ENCODE results near the gene SND1.

Gene SND1

DNA sequence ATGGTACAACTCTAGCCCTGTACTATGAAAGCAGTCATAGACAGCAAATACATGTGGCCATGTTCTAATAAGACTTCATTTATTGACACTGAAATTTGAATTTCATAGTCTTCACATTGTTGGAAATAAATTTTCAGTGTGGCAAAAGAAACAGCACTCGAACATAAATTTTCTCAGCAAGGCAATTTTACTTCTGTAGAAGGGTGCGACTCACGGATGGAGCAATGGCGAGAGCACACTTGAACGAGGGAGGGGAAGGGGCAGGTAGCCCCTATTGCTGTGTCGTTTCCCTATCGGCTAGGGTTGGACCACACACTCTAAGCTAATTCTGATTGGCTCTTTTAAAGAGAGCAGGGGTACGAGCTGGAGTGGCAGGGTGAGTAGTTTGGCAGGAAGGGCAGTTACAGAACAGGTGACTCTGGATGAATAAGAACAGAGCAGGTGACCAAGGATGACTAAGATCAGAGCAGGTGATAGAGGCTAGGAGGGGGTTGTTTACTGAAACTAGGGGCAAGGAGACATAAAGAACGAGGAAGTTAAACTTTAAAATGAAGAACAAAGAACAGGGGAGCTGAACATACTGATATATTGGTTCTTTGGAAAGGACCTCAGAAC is 327.2 kb downstream of the SND1 start:
- no peak for DNase-seq

DNA sequence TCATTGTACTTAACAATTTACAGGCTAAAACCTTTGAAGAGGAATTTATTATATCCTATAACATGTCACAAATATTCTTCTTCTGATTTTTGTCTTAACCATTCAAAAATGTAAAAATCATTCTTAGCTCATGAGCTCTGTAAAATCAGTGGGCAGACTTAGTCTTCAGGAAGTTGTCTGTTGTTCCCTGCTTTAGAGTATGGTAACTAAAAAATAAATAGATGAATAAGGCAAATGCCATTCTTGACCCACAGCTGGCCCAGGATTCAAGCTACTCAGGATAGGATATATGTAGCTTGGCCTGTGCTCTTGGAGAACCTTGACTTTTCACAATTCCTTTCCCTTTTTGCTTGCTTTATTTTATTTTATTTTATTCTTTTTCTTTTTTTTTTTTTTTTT is 327.7 kb downstream of the SND1 start:
- no peak for DNase-seq

DNA sequence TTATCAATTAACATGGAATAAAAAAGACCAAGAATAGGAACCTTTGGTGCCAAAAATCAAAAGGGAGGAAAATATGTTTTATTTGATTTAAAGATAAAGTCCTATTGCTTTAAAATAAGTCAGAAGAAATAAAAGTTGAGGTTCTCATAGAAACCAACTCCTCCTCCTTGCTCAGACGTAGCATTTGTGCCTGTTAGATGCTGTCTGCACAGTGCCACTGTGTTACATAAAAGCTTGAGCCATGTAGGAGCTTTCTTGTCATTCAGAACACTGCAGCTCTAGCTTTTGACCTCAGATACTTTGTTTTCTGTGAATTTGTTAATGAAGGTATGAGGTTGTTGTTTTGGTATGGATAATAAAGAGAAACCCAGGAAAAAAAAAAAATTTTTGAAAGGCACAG is 328.9 kb downstream of the SND1 start:
- DNase-seq = no peak

DNA sequence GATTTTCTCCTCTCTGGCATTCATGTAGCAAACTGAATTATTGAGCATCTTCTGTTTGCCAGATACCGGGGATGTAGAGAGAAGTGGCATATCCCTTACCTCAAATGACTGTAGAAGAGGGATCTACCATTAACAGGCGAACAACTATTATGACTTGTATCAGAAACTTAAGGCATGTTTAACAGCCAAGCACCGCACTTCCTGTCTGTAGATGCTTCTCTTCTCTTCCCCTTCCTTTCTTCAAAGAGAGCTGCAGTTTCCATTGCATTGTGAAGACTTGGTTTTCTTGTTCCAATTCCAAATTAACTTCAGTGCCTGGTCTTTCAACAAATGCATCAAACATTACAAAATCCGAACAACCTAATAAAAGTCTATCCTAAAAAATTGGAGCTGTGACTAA is 330.0 kb downstream of the SND1 start:
- DNase-seq = no peak

DNA sequence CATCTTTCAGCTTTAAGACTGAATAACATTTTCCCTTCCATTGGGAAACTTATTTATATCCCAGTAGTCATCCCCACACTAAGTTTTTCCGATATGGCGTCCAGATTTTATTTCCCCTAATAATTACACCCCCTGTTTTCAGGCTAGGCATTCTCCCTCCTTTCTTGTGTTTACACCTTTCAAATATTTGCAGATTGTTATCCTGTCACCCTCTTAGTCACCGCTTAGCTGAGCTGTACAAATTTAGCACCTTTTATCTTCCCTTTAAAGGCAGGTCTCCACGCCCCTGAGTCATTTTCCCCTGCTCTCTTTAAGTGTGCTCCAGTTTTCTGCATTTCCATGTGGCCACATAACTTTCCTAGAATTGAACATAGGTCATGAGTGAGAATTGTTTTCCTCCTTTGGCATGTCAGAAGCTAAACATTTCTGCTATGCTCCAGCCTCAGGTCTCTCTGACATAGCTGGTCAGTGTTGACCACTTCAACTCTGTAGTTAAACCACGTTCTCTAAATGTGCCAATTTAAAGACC is 331.9 kb downstream of the SND1 start:
- DNase-seq = no peak

DNA sequence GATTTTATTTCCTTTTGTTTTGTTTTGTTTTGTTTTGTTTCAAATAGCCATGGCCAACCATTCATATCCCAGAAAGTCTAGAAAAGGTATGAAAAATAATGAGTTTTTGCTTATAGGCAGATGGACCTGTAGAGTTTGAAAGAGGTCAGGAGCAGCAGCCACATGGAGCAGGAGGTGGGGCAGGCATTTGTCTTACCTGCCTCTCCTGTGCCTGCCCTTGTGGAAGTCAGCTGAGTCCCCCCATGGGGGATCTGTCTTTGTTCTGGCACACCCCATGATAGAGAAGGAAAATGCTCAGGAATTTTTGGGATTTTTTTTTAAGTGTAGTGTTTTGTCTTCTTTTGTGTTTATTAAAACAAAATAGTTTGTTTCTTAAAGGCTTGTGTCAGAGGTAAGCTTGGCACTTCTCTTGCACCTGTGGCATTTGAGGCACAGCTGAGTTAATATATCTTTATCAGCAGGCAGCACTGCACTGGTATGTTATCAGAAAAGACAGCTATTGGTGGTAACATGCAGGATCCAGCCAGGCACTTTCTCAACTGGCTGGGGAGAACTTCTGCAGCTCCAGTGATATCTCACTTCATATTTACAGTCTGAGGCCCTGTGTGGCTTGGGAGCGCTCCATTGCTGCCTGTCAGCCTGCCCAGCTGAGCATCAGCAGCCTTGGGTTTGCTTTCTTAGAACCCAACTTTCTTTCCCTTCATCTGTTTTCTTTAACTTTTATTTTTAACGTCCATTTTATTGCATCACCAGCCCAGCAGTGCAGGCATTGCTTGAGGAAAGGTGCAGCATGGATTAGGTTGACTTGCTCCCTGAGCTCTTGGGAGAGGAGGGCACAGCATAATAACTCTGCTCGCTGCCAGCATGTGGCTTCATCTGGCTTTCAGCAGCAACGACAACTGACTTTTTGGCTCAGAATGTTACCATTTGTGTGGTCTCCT is 334.9 kb downstream of the SND1 start:
- no peak for DNase-seq

DNA sequence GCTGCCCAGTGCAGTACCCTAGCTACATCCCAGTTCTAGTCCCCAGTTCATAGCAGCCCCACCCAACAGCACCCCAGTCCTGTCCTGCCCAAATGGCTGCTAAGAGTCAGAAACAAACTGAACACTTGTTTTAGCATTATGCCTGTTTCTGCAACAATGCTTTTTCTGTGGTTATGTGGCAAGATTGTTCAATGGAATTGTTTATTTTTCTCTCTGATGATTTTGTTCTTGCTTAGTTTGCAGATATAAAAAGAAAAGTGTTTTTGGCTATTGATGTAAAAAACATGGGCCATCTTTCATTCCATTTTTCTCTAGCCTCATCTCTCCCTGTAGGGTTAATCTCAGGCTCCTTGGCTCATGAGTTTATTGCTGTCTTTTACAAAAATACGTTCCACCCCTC is 336.8 kb downstream of the SND1 start:
- DNase-seq = no peak

DNA sequence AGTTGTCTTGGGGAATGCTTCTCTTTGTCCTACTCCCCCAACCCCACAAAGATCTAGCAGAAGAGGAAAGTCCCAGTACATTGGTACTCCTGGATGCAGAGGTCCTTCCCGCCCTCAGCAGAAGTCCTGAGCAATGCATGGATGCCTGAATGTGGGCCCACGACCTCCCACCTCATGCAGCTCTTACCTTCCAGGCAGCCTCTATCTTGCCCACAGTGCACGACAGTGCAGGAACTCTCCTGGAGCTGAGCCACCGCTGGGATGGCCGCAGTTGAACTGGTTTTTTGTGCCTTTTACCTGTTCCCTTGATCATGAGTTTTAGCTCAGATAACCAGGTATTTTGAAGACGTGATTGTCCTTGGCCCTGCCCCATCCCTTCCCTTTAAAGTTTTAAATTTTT is 341.3 kb downstream of the SND1 start:
- DNase-seq = no peak

GRCh38 chr7:127993987-127994386 is 342.0 kb downstream of the SND1 start:
- DNase-seq = no peak

- no peak for DNase-seq
These were observed 343.3 kb downstream of the SND1 start for GRCh38 chr7:127995156-127995880.

DNA sequence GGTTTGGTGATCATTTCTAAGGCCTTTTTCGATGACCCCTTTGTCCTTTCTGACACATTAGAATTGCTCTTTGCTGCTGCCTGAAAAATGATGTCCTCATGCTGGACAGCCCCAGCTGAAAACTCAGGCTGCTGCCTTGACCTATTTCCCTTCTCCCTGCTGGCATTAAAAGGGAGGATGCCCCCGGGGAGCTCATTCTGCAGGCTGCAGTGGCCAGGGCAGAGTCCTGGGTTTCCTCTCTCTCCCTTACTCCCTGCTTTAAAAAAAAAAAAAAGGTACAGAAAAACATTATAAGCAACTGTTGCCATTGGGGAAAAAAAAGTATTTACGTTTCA is 343.9 kb downstream of the SND1 start:
- no peak for DNase-seq

DNA sequence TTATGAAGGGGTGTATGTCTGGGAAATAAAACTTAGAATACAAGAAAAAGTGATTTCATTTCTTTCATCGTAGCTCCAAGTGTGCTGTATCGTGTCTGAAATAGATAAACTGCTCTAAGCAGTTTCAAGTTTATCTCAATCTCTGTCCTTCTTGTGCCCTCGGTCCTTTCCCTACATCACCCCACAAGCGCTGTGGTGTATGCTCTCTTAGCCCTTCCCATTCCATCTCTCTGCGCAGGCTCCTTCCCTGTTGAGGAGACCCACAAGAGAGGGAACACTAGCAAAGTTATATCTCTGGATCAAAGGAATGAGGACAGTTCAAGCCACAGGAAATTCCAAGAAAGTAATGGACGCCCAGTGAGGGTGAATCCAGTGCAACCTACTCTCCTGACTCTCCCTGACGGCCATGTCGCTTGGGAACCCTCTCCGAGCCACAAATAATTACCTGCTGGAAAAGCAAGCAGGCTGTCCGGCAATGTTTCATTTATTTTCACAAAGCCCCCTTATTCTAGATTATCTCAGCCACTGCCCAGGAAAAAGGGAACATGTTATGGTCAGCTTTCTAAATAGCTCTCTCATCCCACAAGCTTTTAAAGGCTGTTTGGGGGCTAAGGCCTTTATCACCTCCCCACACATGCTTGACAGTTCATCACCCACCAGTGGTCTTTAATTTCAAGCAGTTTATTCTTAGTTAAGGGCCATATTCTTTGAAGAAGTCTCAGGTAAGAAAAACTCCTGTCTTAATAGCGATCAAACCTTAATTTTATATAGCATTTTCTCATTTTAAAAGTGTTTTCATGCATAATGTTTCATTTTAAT is 344.5 kb downstream of the SND1 start:
- DNase-seq = no peak

DNA sequence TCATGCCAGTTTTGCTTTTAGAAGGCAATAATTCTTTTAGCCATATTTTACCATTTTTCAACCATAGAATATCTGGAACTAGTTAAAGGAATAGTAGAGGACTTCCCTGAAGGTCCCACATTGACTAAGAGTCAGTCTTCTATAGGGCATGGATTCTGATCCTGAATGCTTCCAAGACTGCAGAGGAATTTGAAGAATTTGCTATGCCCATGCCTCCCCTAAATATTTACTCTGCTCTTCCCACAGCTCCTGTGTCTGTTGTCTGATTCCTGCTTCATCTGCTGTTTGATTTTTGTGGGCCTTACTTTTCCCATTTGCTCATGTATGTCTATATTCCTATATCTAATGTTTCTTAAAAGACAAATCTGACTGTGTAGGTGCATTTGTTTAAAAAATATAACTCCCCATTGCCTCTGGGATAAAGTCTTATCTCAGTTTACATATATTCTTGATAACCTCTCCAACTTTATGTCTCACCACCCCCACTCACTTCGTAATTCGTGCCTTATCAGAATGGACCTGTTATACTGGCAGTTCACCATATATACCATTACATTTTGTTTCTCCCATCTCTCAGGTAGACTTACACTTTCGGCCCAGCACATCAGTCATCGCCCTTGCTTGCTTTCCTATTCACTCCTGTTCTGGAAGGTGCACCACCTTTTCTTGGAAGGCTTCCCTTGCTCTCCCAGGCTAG is 345.4 kb downstream of the SND1 start:
- DNase-seq = no peak

GRCh38 chr7:127998671-127999070 is 346.7 kb downstream of the SND1 start:
- DNase-seq = no peak

GRCh38 chr7:128000048-128000447 is 348.1 kb downstream of the SND1 start:
- no peak for DNase-seq

DNA sequence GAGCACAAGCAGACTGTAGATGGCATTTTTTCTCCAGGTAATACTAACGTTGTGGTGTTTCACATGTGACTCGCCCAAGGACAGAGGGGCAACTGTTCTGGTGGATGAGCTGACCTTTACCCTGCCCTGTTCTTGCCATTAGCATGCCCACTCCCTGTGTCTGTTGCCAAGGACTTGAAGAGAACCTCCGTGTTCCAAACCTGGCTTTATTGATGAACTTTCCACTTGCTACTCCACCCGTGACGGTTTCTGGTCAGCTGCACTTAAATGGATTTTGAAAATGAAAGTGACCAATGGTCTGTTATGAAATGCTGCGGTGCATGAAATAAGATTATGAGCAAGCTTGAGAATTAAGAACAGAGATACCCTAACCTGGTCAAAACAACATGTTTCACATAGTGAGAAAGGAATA is 348.9 kb downstream of the SND1 start:
- no peak for DNase-seq

- no peak for DNase-seq
These were observed 351.2 kb downstream of the SND1 start for GRCh38 chr7:128003167-128003566.

- DNase-seq = no peak
These were observed 351.8 kb downstream of the SND1 start for GRCh38 chr7:128003787-128004186.

DNA sequence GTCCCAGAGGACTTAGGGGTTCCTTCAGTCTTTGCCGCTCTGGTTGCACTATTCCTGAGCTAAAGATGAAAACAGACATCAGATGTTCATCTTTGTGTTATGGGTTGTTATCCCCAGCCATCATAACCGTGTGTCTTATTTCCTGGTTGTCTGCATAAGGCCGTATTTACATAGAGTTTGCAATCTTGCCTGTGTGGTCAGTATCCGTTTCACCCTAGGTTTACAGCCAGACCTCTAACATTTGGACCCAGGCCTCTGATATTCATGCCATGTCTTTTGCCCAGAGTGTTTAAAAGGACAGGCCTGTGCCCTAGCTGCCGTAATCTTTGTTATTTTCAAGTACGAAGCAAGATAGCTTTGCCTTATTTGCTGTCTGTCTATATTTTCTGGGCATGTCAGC is 352.6 kb downstream of the SND1 start:
- no peak for DNase-seq

DNA sequence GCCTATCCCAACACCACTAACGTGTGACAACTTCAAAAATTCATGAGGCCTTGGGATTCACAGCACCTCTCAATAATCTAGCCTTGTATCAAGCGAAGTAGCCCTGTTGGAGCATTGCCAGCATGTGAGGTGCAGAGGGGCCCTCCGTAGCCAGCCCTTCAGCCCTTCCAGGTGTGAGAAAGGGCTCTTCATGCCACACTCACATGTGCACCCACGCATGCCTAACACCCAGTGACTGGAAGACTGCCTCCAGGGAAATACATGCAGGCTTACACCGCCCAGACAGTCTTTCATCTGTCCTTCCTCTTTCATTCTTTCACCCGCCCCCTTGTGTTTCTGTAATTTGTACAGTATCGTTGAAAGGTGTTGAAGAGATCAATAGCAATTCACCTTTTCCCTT is 353.1 kb downstream of the SND1 start:
- peak; percentile 69 for DNase-seq

GRCh38 chr7:128005759-128006159 is 353.8 kb downstream of the SND1 start:
- DNase-seq = no peak

All from NCI-H1092 (cell line).